SK-N-SH (cell line): ENCODE data around the gene OBI1. TPM values are rescaled to one million over a fixed set of nuclear protein-coding genes. Genes with fewer than 3 reads are reported as not detected.

Experiments
- CTCF ChIA-PET: fragments of 300-600, 350-600 bp; formaldehyde crosslinking; extraction: SDS; loops from one replicate; lab custom pipeline; 2021; lab: Yijun Ruan, JAX
- POLR2A ChIA-PET: fragments of 350-600 bp; sonication (Branson Sonifier 250); formaldehyde crosslinking; extraction: SDS; loops from one replicate; lab custom pipeline; 2020; ENCODE audit warnings: antibody characterized with exemption, inconsistent platforms; lab: Yijun Ruan, JAX
- DNase-seq: peaks from one replicate; pipeline ENCODE4 v3.0.0; 2012
- H2AFZ ChIP-seq: fragments of 200-600 bp; sonication (generic); 2 replicates; pipeline ENCODE4 v1.8.1; 2016; ENCODE audit warnings: antibody characterized with exemption, mild to moderate bottlenecking, low read depth
- H3F3A ChIP-seq: fragments of 200-600 bp; sonication (generic); replicated peaks from 2 replicates; pipeline ENCODE3; 2016; ENCODE audit warnings: antibody characterized with exemption, mild to moderate bottlenecking; ENCODE audit not compliant: insufficient read depth
- H3K27ac ChIP-seq, 2 experiments: fragments of 200-500 bp in 1 of 2; fragments of 200-600 bp in 1 of 2; sonication (Bioruptor generic) in 1 of 2; sonication (generic), shearing (Covaris generic) in 1 of 2; 2 replicates each; pipeline versions ENCODE4 v1.5.1 to v1.6.1; 2014 to 2016; ENCODE audit warnings: low read depth in 2 of 2, inconsistent platforms in 1 of 2, low read length in 1 of 2, mild to moderate bottlenecking in 1 of 2, mixed read lengths in 1 of 2
- H3K27me3 ChIP-seq: fragments of 200-600 bp; sonication (generic), shearing (Covaris generic); 2 replicates; pipeline ENCODE4 v1.6.1; 2016; ENCODE audit warnings: mixed run types; ENCODE audit not compliant: insufficient read depth
- H3K36me3 ChIP-seq, 2 experiments: fragments of 200-500 bp in 1 of 2; fragments of 200-600 bp in 1 of 2; sonication (Bioruptor generic) in 1 of 2; sonication (generic) in 1 of 2; replicated peaks in 1 of 2; 2 replicates each; pipeline versions ENCODE3 to v1.5.1; 2014 to 2016; ENCODE audit warnings: low read length in 1 of 2, mild to moderate bottlenecking in 1 of 2; ENCODE audit not compliant: insufficient read depth in 2 of 2, control insufficient read depth in 1 of 2
- H3K4me1 ChIP-seq, 2 experiments: fragments of 200-500 bp in 1 of 2; fragments of 200-600 bp in 1 of 2; sonication (Bioruptor generic) in 1 of 2; sonication (generic), shearing (Covaris generic) in 1 of 2; 2 replicates each; pipeline versions ENCODE4 v1.5.1 to v1.6.1; 2014 to 2016; ENCODE audit warnings: low read depth in 1 of 2, low read length in 1 of 2, mixed run types in 1 of 2; ENCODE audit not compliant: insufficient read depth in 2 of 2, control insufficient read depth in 1 of 2
- H3K4me2 ChIP-seq: fragments of 200-600 bp; sonication (generic), shearing (Covaris generic); 2 replicates; pipeline ENCODE4 v1.6.1; 2017; ENCODE audit warnings: mixed run types
- H3K4me3 ChIP-seq, 2 experiments: fragments of 200-500 bp in 1 of 2; fragments of 200-600 bp in 1 of 2; sonication (Bioruptor generic) in 1 of 2; sonication (generic), shearing (Covaris generic) in 1 of 2; 2 replicates each; pipeline versions ENCODE4 v1.5.1 to v1.8.1; 2014 to 2016; ENCODE audit warnings: low read depth in 2 of 2, inconsistent platforms in 1 of 2, low read length in 1 of 2, mild to moderate bottlenecking in 1 of 2, mixed read lengths in 1 of 2, moderate library complexity in 1 of 2
- H3K79me2 ChIP-seq: fragments of 200-600 bp; sonication (generic); 2 replicates; pipeline ENCODE4 v1.8.1; 2017; ENCODE audit warnings: mild to moderate bottlenecking; ENCODE audit not compliant: insufficient read depth
- H3K9ac ChIP-seq: fragments of 200-600 bp; sonication (generic); 2 replicates; pipeline ENCODE4 v1.6.1; 2017; ENCODE audit warnings: mixed run types
- H3K9me2 ChIP-seq: fragments of 200-600 bp; sonication (generic); 2 replicates; pipeline ENCODE4 v1.6.1; 2017; ENCODE audit warnings: mixed run types
- H3K9me3 ChIP-seq: fragments of 200-600 bp; sonication (generic); 2 replicates; pipeline ENCODE4 v1.6.1; 2017; ENCODE audit warnings: mixed run types, mild to moderate bottlenecking, moderate library complexity
- H4K20me1 ChIP-seq: fragments of 200-600 bp; sonication (generic); 2 replicates; pipeline ENCODE4 v1.6.1; 2017; ENCODE audit warnings: mild to moderate bottlenecking, mixed run types; ENCODE audit not compliant: insufficient read depth
- CHD2 ChIP-seq: fragments of 150-350 bp; IDR thresholded peaks from 2 replicates; pipeline ENCODE4 v1.6.1; 2018; ENCODE audit warnings: low read length; ENCODE audit not compliant: partially characterized antibody
- EZH2phosphoT487 ChIP-seq: fragments of 200-600 bp; sonication (generic); IDR thresholded peaks from 2 replicates; pipeline ENCODE4 v1.6.1; 2017; ENCODE audit warnings: low read depth, mixed run types, mild to moderate bottlenecking, antibody characterized with exemption, moderate library complexity, borderline replicate concordance
- FOSL2 ChIP-seq: IDR thresholded peaks from 2 replicates; pipeline ENCODE4 v1.4.0; 2012; ENCODE audit warnings: low read depth, mild to moderate bottlenecking, moderate library complexity, borderline replicate concordance
- FOXM1 ChIP-seq: IDR thresholded peaks from 2 replicates; pipeline ENCODE4 v1.4.0; 2012; ENCODE audit warnings: low read depth, mild to moderate bottlenecking
- GABPA ChIP-seq: IDR thresholded peaks from 2 replicates; pipeline ENCODE4 v1.4.0; 2012; ENCODE audit warnings: low read depth, mild to moderate bottlenecking
- GATA2 ChIP-seq: sonication (generic); formaldehyde crosslinking; IDR thresholded peaks from 2 replicates; pipeline ENCODE4 v1.5.0; 2020; ENCODE audit warnings: mild to moderate bottlenecking, missing genetic modification reagents
- JUND ChIP-seq: IDR thresholded peaks from 2 replicates; pipeline ENCODE4 v1.4.0; 2012
- NFIC ChIP-seq: IDR thresholded peaks from 2 replicates; pipeline ENCODE4 v1.4.0; 2012; ENCODE audit warnings: borderline replicate concordance
- RAD21 ChIP-seq: IDR thresholded peaks from 2 replicates; pipeline ENCODE4 v1.6.1; 2012; ENCODE audit warnings: mild to moderate bottlenecking, low read length
- RCOR1 ChIP-seq: fragments of 150-350 bp; IDR thresholded peaks from 2 replicates; pipeline ENCODE4 v1.6.1; 2017; ENCODE audit warnings: antibody characterized with exemption, low read length
- RFX5 ChIP-seq: IDR thresholded peaks from 2 replicates; pipeline ENCODE4 v1.6.1; 2012; ENCODE audit warnings: mild to moderate bottlenecking, improper control_type of control experiment, low read length
- RXRA ChIP-seq: IDR thresholded peaks from 2 replicates; pipeline ENCODE4 v1.4.0; 2012; ENCODE audit warnings: low read depth, mild to moderate bottlenecking, borderline replicate concordance
- SIN3A ChIP-seq: IDR thresholded peaks from 2 replicates; pipeline ENCODE4 v1.6.1; 2012; ENCODE audit warnings: low read depth, mild to moderate bottlenecking, low read length, moderate library complexity, borderline replicate concordance
- TCF12 ChIP-seq: IDR thresholded peaks from 2 replicates; pipeline ENCODE4 v1.4.0; 2012
- TEAD4 ChIP-seq: IDR thresholded peaks from 2 replicates; pipeline ENCODE4 v1.4.0; 2012; ENCODE audit warnings: mild to moderate bottlenecking, borderline replicate concordance; ENCODE audit not compliant: insufficient read depth
- whole genome bisulfite sequencing: methylation state at CpG from one replicate; pipeline ENCODE4 v1.1.6; 2017; ENCODE audit warnings: low lambda C conversion rate; 5-methylcytosine and 5-hydroxymethylcytosine counted together
- polyA plus RNA-seq, 3 experiments: library from polyadenylated mRNA; depleted of rRNA; stranded (reverse); fragments of >200 nt; gene quantifications; 2 replicates each; pipeline ENCODE4 v1.2.3, GENCODE V29; 2012
- TF ChIP-seq, protein P1 (sequence below): IDR thresholded peaks from 2 replicates; pipeline ENCODE4 v1.4.0; 2012; ENCODE audit warnings: low read depth, borderline replicate concordance
- TF ChIP-seq, protein P2 (sequence below): fragments of 200-600 bp; sonication (generic); IDR thresholded peaks from 2 replicates; pipeline ENCODE4 v1.6.1; 2017; ENCODE audit warnings: antibody characterized with exemption, mild to moderate bottlenecking, moderate library complexity

The OBI1 gene
- polyA plus RNA-seq, 1 of the 3 experiments (the other 2 are of a cell fraction) = 1.8 TPM

DNA sequence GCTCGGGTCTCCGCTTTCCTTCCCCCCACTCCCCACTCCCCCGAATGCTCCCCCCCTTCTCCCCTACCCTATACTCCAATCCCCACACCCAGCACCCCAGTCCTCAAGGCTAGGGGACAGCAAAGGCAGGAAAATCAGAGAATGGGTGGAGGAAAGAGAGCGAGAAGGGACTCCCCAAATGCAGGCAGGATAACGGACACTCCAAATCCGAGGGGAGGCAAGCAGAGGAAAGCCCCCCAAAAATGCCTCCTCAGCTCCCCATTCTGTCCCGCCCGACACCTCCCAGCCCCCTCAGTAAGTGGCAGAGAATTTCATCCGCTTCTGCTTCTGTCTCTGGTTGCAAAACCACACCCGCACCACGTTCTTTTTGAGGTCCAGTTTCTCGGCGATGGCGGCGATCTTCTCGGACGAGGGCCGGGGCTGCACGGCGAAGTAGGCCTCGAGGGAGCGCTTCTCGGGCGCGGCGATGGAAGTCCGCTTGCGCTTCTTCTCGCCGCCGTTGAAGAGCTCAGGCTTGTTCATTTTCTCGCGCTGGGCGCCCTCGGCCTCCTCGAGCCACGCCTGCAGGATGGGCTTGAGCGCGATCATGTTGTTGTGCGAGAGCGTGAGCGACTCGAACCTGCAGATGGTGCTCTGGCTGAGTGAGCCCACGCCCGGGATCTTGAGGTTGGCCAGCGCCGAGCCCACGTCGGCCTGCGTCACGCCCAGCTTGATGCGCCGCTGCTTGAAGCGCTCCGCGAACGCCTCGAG, 57.7 kb downstream of the OBI1 start:
- Histone ChIP-seq H3K9me2 (no peaks in the 10 kb centered on the region), H3K27me3 (peaks cover 93% of the 10 kb centered on the region), H4K20me1 (no peaks in the 10 kb centered on the region), H3K4me3 (no peak overlapping the region; a peak in 1 of 4 replicates), H3K36me3 (no peaks in the 10 kb centered on the region), H3K9ac (no peak overlapping the region), H3K79me2 (no peaks in the 10 kb centered on the region), H3F3A (peaks cover 4% of the 10 kb centered on the region), H3K4me1 (peaks cover 0 to 17% of the 10 kb centered on the region in 2 experiments; a peak in 1 of 4 replicates), H2AFZ (no peak overlapping the region), H3K4me2 (no peak overlapping the region), H3K9me3 (no peaks in the 10 kb centered on the region), H3K27ac (no peak overlapping the region)
- ChIA-PET CTCF (no interaction called here), POLR2A (no interaction called here)
- WGBS = 27% methylated on average over 36 of the region's 58 CpGs
- TF ChIP-seq, protein P1, sequence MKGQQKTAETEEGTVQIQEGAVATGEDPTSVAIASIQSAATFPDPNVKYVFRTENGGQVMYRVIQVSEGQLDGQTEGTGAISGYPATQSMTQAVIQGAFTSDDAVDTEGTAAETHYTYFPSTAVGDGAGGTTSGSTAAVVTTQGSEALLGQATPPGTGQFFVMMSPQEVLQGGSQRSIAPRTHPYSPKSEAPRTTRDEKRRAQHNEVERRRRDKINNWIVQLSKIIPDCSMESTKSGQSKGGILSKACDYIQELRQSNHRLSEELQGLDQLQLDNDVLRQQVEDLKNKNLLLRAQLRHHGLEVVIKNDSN = no peak
- TF ChIP-seq EZH2phosphoT487 (peak; percentile 75; the same call in 1 of the 2 replicates), FOSL2 (no peak), GABPA (no peak)
- DNase-seq = peak; percentile 45

DNA sequence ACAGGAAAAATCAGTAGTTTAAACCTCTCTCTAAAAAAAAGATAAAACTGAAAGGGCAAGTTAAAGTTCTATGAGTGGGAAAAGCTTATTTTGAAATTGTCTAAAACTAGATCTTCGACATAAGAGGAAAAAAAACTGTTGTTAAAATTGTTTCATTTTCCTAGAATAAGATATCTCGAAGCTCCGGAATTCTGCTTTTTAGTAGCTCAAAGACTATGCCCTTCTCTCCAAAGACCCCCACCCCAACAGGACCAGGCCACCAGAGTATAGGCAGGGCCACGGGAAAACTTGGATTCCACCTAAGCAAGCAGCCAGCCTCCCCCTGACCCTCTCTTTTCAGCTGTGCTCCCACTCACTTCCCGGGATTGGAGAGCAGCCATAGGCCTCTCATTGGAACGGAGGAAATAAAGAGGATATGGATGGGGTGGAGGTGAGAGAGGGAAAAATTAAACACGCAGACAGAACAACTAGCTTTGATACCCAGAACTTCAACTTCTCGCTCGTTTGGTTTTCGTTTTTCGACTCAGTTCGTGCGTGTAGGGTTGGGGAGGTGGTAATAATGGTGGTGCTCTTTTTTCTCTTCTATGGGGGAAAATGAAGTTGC, 58.6 kb downstream of the OBI1 start:
- no peaks in the 10 kb centered on the region for H3K36me3 ChIP-seq
- peaks cover 0 to 23% of the 10 kb centered on the region in 2 experiments; a peak in 1 of 4 replicates for H3K4me1 ChIP-seq
- H3K9me2 ChIP-seq = no peaks in the 10 kb centered on the region
- H2AFZ ChIP-seq = no peak overlapping the region
- H4K20me1 ChIP-seq = no peaks in the 10 kb centered on the region
- no peaks in the 10 kb centered on the region for H3K79me2 ChIP-seq
- POLR2A ChIA-PET = no interaction called here
- DNase-seq = no peak
- 65% methylated on average over 13 of the region's 13 CpGs for WGBS
- H3K4me2 ChIP-seq = no peak overlapping the region
- H3F3A ChIP-seq = peaks cover 4% of the 10 kb centered on the region
- TF ChIP-seq SIN3A = no peak
- TF ChIP-seq, all 33 proteins: peak for 0
- H3K27ac ChIP-seq = no peak overlapping the region
- no peak overlapping the region for H3K9ac ChIP-seq
- no peaks in the 10 kb centered on the region for H3K9me3 ChIP-seq
- CTCF ChIA-PET = interaction anchor here (1.9 kb wide), 1 partner anchor 360 kb away, joined by 6 read pairs; no protein-coding TSS in a partner anchor
- no peak overlapping the region for H3K4me3 ChIP-seq
- H3K27me3 ChIP-seq = peaks cover 92% of the 10 kb centered on the region

DNA sequence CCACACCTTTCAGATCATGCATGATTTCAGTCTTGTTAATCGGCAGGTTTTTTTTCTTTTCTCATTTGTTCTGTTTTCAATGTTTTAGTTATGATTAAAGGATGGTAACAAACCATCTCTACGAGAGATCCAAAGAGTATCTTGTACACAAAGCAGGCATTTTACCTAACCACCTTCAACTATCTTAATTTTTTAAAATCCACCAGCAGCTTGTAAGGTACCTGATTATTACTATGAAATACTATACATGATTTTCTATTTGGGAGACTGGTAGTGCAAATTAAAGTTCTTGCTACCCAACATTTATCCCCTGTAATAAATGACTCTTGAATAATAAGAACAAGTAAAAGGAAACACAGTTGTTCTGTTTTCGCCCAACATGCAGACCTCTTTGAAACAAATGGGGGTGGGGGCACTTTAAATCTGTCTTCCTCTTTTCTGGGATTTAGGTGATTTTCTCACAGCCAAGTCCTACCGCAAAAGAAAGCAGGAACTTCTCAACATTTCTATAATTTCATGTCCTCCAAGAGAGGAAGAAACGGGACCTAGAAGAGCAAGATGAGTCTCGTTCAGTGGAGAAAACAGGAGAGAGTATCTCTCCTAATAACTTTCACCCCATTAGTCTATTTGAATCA, 59.2 kb downstream of the OBI1 start:
- 39% methylated on average over 6 of the region's 6 CpGs for WGBS
- ChIA-PET CTCF (interaction anchor here (0.6 to 1.9 kb wide), 2 partner anchors 359 to 824 kb away, joined by 3 to 6 read pairs; no protein-coding TSS in a partner anchor), POLR2A (no interaction called here)
- no peaks in the 10 kb centered on the region for H3K9me2 ChIP-seq
- H4K20me1 ChIP-seq = no peaks in the 10 kb centered on the region
- H3K79me2 ChIP-seq = no peaks in the 10 kb centered on the region
- H3K9ac ChIP-seq = no peak overlapping the region
- H3K27me3 ChIP-seq = peaks cover 92% of the 10 kb centered on the region
- H3K4me3 ChIP-seq = no peak overlapping the region
- H3K9me3 ChIP-seq = no peaks in the 10 kb centered on the region
- no peak overlapping the region for H3K27ac ChIP-seq
- peaks cover 0 to 23% of the 10 kb centered on the region in 2 experiments; a peak in 1 of 4 replicates for H3K4me1 ChIP-seq
- H3K4me2 ChIP-seq = no peak overlapping the region
- no peak for DNase-seq
- H3K36me3 ChIP-seq = no peaks in the 10 kb centered on the region
- peaks cover 4% of the 10 kb centered on the region for H3F3A ChIP-seq
- H2AFZ ChIP-seq = no peak overlapping the region
- TF ChIP-seq RXRA (no peak), EZH2phosphoT487 (no peak), TCF12 (no peak), NFIC (no peak), CHD2 (no peak), FOXM1 (no peak), SIN3A (no peak), JUND (no peak), RCOR1 (no peak), RAD21 (no peak), RFX5 (no peak), TEAD4 (no peak), FOSL2 (no peak), GATA2 (CRISPR knock-in tag) (no peak)
- TF ChIP-seq, protein P2, sequence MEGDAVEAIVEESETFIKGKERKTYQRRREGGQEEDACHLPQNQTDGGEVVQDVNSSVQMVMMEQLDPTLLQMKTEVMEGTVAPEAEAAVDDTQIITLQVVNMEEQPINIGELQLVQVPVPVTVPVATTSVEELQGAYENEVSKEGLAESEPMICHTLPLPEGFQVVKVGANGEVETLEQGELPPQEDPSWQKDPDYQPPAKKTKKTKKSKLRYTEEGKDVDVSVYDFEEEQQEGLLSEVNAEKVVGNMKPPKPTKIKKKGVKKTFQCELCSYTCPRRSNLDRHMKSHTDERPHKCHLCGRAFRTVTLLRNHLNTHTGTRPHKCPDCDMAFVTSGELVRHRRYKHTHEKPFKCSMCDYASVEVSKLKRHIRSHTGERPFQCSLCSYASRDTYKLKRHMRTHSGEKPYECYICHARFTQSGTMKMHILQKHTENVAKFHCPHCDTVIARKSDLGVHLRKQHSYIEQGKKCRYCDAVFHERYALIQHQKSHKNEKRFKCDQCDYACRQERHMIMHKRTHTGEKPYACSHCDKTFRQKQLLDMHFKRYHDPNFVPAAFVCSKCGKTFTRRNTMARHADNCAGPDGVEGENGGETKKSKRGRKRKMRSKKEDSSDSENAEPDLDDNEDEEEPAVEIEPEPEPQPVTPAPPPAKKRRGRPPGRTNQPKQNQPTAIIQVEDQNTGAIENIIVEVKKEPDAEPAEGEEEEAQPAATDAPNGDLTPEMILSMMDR = no peak
